Transverse colon (tissue), 4 donors: ENCODE results near the gene FAM210A.

Experiments used
- CTCF ChIP-seq, 5 experiments: fragments of 200-600 bp in 3 of 5; fragments of 450-650 bp in 2 of 5; sonication (generic) in 3 of 5; IDR thresholded peaks; 1 replicate in 2 of 5; 2 replicates in 3 of 5; pipeline ENCODE4 v1.5.1; 2016 to 2017; ENCODE audit warnings: antibody characterized with exemption in 5 of 5, inconsistent platforms in 3 of 5, mild to moderate bottlenecking in 2 of 5, moderate library complexity in 1 of 5
- EP300 ChIP-seq: sonication (generic); formaldehyde crosslinking; IDR thresholded peaks from one replicate; pipeline ENCODE4 v1.6.1; 2017; ENCODE audit warnings: antibody characterized with exemption, low read depth
- POLR2AphosphoS5 ChIP-seq, 3 donors: sonication (generic); formaldehyde crosslinking; IDR thresholded peaks; one replicate each; pipeline ENCODE4 v1.6.1; 2016; ENCODE audit warnings: antibody characterized with exemption in 3 of 3

- TF ChIP-seq CTCF (IDR thresholded peaks at IDR 0.05) (no peak), EP300 (no peak), POLR2AphosphoS5 (IDR thresholded peaks at IDR 0.05) (no peak)
Measured at GRCh38 chr18:13688191-13689136, 37.9 kb downstream of the FAM210A start.
